Nephron (organoid): ENCODE data around the gene USP14.

Source experiments
- H3K27ac Mint-ChIP-seq, 3 experiments: 2 replicates each; pipeline ENCODE4 v1.8.0; 2020; ENCODE audit warnings: mixed read lengths in 3 of 3, mild to moderate bottlenecking in 2 of 3, moderate library complexity in 1 of 3
- H3K27me3 Mint-ChIP-seq: 2 replicates; pipeline ENCODE4 v1.8.0; 2021; ENCODE audit warnings: low read depth, mild to moderate bottlenecking, moderate library complexity, mixed read lengths
- H3K36me3 Mint-ChIP-seq: 2 replicates; pipeline ENCODE4 v1.8.0; 2020; ENCODE audit warnings: low read depth, mixed read lengths
- H3K4me1 Mint-ChIP-seq: 2 replicates; pipeline ENCODE4 v1.8.0; 2020; ENCODE audit warnings: mixed read lengths
- H3K4me3 Mint-ChIP-seq, 3 experiments: 2 replicates each; pipeline ENCODE4 v1.8.0; 2020; ENCODE audit warnings: mild to moderate bottlenecking in 3 of 3, mixed read lengths in 3 of 3, moderate library complexity in 2 of 3
- H3K9me3 Mint-ChIP-seq: 2 replicates; pipeline ENCODE4 v1.8.0; 2020; ENCODE audit warnings: mixed read lengths
- TF ChIP-seq, protein P1 (sequence below), 3 experiments: fragments of 200-600 bp; sonication (generic); IDR thresholded peaks; one replicate each; pipeline ENCODE4 v1.5.0; 2021; ENCODE audit warnings: antibody characterized with exemption in 3 of 3; ENCODE audit not compliant: unreplicated experiment in 3 of 3

The USP14 gene

DNA sequence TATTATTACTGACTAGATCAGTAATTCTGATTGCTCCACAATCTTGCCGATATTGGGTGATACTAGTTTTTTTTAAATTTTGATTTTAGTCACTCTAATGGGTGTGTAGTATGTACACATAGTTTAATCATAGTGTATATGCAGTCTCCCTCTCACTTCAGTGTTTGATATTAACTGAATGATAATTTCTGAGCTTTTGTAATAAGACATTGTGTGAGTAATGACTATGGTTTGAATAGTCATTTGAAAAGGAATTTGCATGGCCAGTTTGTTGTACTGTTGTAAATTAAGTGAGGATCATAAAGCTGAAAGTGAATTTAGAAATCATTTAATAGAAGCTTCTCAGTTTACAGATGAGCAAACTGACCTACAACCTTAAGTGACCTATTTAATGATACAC lies 33.4 kb downstream of the USP14 start:
- no peaks in the 10 kb centered on the region for H3K9me3 Mint-ChIP-seq
- TF ChIP-seq, protein P1, sequence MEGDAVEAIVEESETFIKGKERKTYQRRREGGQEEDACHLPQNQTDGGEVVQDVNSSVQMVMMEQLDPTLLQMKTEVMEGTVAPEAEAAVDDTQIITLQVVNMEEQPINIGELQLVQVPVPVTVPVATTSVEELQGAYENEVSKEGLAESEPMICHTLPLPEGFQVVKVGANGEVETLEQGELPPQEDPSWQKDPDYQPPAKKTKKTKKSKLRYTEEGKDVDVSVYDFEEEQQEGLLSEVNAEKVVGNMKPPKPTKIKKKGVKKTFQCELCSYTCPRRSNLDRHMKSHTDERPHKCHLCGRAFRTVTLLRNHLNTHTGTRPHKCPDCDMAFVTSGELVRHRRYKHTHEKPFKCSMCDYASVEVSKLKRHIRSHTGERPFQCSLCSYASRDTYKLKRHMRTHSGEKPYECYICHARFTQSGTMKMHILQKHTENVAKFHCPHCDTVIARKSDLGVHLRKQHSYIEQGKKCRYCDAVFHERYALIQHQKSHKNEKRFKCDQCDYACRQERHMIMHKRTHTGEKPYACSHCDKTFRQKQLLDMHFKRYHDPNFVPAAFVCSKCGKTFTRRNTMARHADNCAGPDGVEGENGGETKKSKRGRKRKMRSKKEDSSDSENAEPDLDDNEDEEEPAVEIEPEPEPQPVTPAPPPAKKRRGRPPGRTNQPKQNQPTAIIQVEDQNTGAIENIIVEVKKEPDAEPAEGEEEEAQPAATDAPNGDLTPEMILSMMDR (IDR thresholded peaks at IDR 0.05; ENCODE audit: unreplicated experiment in 3 of 3) = no peak
- no peak overlapping the region for H3K27ac Mint-ChIP-seq
- H3K4me1 Mint-ChIP-seq = no peaks in the 10 kb centered on the region
- peaks cover 28% of the 10 kb centered on the region for H3K36me3 Mint-ChIP-seq
- H3K4me3 Mint-ChIP-seq = no peak overlapping the region
- no peaks in the 10 kb centered on the region for H3K27me3 Mint-ChIP-seq

DNA sequence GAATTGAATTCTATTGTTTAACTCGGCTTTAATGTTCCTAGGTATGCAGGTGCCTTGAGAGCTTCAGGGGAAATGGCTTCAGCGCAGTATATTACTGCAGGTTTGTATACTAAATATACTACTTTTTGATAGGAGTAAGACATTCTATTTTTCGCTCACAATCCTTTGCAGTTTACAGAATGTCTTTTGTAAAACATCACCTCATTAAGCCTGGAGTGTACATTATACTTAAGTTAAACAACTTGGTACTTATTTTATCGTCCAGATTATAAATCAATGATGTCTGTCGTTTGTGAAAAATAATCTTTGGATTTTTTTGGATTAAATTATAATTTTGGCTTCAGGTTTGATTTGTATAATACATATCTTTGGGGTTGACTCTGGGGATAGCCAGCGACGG lies 34.4 kb downstream of the USP14 start:
- Mint-ChIP-seq H3K36me3 (peaks cover 32% of the 10 kb centered on the region), H3K9me3 (no peaks in the 10 kb centered on the region), H3K27me3 (no peaks in the 10 kb centered on the region), H3K27ac (no peak overlapping the region), H3K4me3 (no peak overlapping the region), H3K4me1 (no peaks in the 10 kb centered on the region)
- TF ChIP-seq, protein P1 (IDR thresholded peaks at IDR 0.05; ENCODE audit: unreplicated experiment in 3 of 3) = no peak

DNA sequence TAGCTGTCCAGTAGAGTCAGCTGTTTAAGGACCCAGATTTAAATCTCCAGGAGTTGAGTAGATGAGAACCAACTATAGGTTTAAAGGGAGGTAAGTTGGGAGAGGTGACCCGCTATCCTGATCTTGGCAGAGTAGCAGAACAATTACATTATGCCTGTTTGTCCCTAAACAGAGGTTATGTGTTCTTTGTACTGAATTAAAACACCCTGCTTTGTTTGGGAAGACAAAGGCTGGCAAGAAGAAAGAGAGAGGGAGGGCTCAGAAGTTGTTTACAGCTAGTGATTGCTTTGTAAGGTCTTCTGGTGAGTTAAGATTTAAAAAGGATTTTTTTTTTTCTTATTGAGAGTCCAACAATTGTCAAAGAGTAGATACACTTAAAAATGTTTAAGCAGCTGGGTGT lies 37.3 kb downstream of the USP14 start:
- Mint-ChIP-seq H3K27ac (no peak overlapping the region), H3K36me3 (peaks cover 41% of the 10 kb centered on the region), H3K4me1 (no peaks in the 10 kb centered on the region), H3K4me3 (no peak overlapping the region), H3K27me3 (no peaks in the 10 kb centered on the region), H3K9me3 (no peaks in the 10 kb centered on the region)
- TF ChIP-seq, protein P1 (IDR thresholded peaks at IDR 0.05; ENCODE audit: unreplicated experiment in 3 of 3) = no peak

DNA sequence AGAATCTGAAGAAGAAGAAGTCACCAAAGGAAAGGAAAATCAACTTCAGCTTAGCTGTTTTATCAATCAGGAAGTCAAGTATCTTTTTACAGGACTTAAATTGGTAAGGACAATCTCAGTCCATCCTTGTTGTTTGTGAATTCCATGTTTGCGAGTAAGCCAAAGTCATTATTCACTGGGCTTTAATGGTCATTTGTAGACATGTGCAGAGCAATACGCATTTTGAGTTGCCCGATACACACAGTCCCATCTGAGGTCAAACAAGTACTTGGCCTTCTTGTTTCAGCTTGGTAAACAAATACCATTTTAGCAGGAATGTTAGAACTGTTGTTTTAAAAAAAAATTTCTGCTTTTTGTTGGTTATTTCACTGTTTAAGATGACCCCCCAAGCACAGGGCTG lies 40.9 kb downstream of the USP14 start:
- Mint-ChIP-seq H3K27me3 (no peaks in the 10 kb centered on the region), H3K36me3 (peaks cover 50% of the 10 kb centered on the region), H3K4me1 (no peaks in the 10 kb centered on the region), H3K27ac (no peak overlapping the region), H3K4me3 (no peak overlapping the region), H3K9me3 (no peaks in the 10 kb centered on the region)
- TF ChIP-seq, protein P1 (IDR thresholded peaks at IDR 0.05; ENCODE audit: unreplicated experiment in 3 of 3) = no peak

DNA sequence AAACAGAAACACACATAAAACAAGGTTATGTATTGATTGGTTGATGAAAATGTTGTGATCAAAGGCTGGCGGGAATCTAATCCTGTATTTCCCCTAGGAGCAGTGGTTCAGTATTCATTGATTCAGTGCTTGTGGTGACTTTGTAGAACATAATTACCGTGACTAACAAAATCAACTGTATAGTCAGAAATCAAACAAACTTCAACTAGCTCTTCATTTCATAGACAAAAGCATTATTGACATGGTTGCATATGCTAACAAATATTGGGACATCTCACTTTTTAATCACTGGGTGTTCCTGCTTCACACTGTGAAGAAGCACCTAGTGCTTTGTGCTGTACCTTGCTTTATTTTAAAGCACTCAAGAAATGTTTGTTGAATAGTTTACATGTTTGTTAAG lies 41.4 kb downstream of the USP14 start:
- Mint-ChIP-seq H3K4me1 (no peaks in the 10 kb centered on the region), H3K9me3 (no peaks in the 10 kb centered on the region), H3K36me3 (peaks cover 53% of the 10 kb centered on the region), H3K4me3 (no peak overlapping the region), H3K27me3 (no peaks in the 10 kb centered on the region), H3K27ac (no peak overlapping the region)
- TF ChIP-seq, protein P1 (IDR thresholded peaks at IDR 0.05; ENCODE audit: unreplicated experiment in 3 of 3) = no peak

DNA sequence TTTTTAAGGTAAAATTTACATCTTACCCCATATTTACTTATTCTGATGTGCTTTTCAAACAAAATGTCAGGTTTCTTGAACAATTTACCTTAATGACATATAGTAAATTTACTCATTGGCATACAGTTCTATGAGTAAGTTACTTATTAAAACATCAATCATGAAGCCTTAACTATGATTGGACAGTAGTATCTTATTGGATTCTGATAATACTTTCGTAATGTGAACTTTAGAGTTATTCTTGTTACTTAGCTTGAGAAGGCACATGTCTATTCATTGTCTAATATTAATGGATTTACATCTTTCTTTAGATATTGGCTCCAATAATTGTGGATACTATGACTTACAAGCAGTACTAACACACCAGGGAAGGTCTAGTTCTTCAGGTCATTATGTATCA lies 51.7 kb downstream of the USP14 start:
- Mint-ChIP-seq H3K4me3 (no peak overlapping the region), H3K9me3 (no peaks in the 10 kb centered on the region)

More for the DNA sequence above, 51.7 kb downstream of the USP14 start:
- Mint-ChIP-seq H3K27ac (no peak overlapping the region), H3K27me3 (no peaks in the 10 kb centered on the region), H3K4me1 (no peaks in the 10 kb centered on the region), H3K36me3 (peaks cover 70% of the 10 kb centered on the region)
- TF ChIP-seq, protein P1 (IDR thresholded peaks at IDR 0.05; ENCODE audit: unreplicated experiment in 3 of 3) = no peak
